Panc1 (cell line): ENCODE measurements around the gene ITGAD. TPM values are rescaled to one million over a fixed set of nuclear protein-coding genes. Genes with fewer than 3 reads are reported as not detected.

Experiments used
- ATAC-seq: fragments of 200-7000 bp; cut with Tn5 transposase; 2 replicates; pipeline ENCODE4 v1.9.1; 2020; ENCODE audit warnings: mild to moderate bottlenecking, moderate library complexity
- BruUV-seq: library from RNA; stranded (reverse); fragments of 400-500 nt; replicated peaks from 2 replicates; lab custom pipeline; 2021; lab: Mats Ljungman, UMichigan
- CTCF ChIA-PET: fragments of 300-600 bp; sonication (Branson Sonifier 250); formaldehyde crosslinking; loops from one replicate; lab custom pipeline; 2022; ENCODE audit warnings: antibody characterized with exemption; lab: Charles Lee
- POLR2A ChIA-PET: fragments of 300-600 bp; sonication (Branson Sonifier 250); formaldehyde crosslinking; loops from one replicate; lab custom pipeline; 2022; ENCODE audit warnings: antibody characterized with exemption; lab: Charles Lee
- DNase-seq: peaks from one replicate; pipeline ENCODE4 v3.0.0-alpha.2; 2010; ENCODE audit warnings: low read depth, low spot score
- H3K27ac ChIP-seq: 2 replicates; pipeline ENCODE4 v1.5.1; 2011; ENCODE audit warnings: mild to moderate bottlenecking, low read length, inconsistent platforms
- H3K27me3 ChIP-seq: fragments of 200-500 bp; sonication (Bioruptor generic); 2 replicates; pipeline ENCODE4 v1.6.0; 2014; ENCODE audit warnings: low read length, inconsistent platforms; ENCODE audit not compliant: control insufficient read depth, insufficient read depth
- H3K36me3 ChIP-seq: fragments of 200-500 bp; sonication (Bioruptor generic); 2 replicates; pipeline ENCODE4 v1.5.1; 2014; ENCODE audit warnings: inconsistent platforms, mild to moderate bottlenecking, low read length, moderate library complexity; ENCODE audit not compliant: control insufficient read depth, insufficient read depth
- H3K4me1 ChIP-seq: 2 replicates; pipeline ENCODE4 v1.5.1; 2011; ENCODE audit warnings: inconsistent platforms, mild to moderate bottlenecking, low read length, moderate library complexity; ENCODE audit not compliant: control insufficient read depth, insufficient read depth
- H3K4me3 ChIP-seq, 2 experiments: 2 replicates each; pipeline ENCODE4 v1.5.1; 2011 to 2012; ENCODE audit warnings: low read depth in 2 of 2, low read length in 2 of 2, mild to moderate bottlenecking in 2 of 2, inconsistent platforms in 1 of 2, moderate library complexity in 1 of 2
- H3K9me3 ChIP-seq: fragments of 200-500 bp; sonication (Bioruptor generic); 2 replicates; pipeline ENCODE4 v1.5.1; 2014; ENCODE audit warnings: low read depth, mild to moderate bottlenecking, inconsistent platforms, low read length, moderate library complexity; ENCODE audit not compliant: control insufficient read depth, insufficient read depth
- POLR2AphosphoS5 ChIP-seq: IDR thresholded peaks from 2 replicates; pipeline ENCODE4 v1.6.1; 2012; ENCODE audit warnings: mild to moderate bottlenecking, low read depth, low read length, moderate library complexity
- REST ChIP-seq, 2 experiments: IDR thresholded peaks; 2 replicates each; pipeline ENCODE4 v1.6.1; 2011 to 2012; ENCODE audit warnings: low read depth in 2 of 2, control low read depth in 1 of 2, low read length in 1 of 2, mild to moderate bottlenecking in 1 of 2, moderate library complexity in 1 of 2; ENCODE audit not compliant: insufficient read depth in 1 of 2
- SIN3A ChIP-seq: IDR thresholded peaks from 2 replicates; pipeline ENCODE4 v1.6.1; 2012; ENCODE audit warnings: low read depth, mild to moderate bottlenecking, low read length, moderate library complexity, borderline replicate concordance; ENCODE audit not compliant: insufficient read depth
- TCF7L2 ChIP-seq: IDR thresholded peaks from 2 replicates; pipeline ENCODE4 v1.6.1; 2011; ENCODE audit warnings: mild to moderate bottlenecking, low read depth, low read length, inconsistent platforms
- in situ Hi-C: cut with HindIII; loops from 2 replicates; pipeline ENCODE4 v1.10.0; 2016; ENCODE audit warnings: low sequenced_read_pairs, low pct_unique_long_range_greater_than_20kb
- intact Hi-C: fragments of 100-400 bp; cut with micrococcal nuclease; formaldehyde crosslinking; loops from one replicate; pipeline ENCODE4 v1.10.0; 2022; ENCODE audit not compliant: unreplicated experiment
- total RNA-seq: library from RNA; stranded (reverse); gene quantifications from one replicate; pipeline ENCODE4 v1.2.1, GENCODE V29; 2021; ENCODE audit not compliant: unreplicated experiment
- TF ChIP-seq, protein P1 (sequence below): fragments of 450-650 bp; IDR thresholded peaks from 2 replicates; pipeline ENCODE4 v1.5.1; 2017; ENCODE audit warnings: mild to moderate bottlenecking

ITGAD gene
- total RNA-seq, 1 experiment from 2014 or later: not detected

DNA sequence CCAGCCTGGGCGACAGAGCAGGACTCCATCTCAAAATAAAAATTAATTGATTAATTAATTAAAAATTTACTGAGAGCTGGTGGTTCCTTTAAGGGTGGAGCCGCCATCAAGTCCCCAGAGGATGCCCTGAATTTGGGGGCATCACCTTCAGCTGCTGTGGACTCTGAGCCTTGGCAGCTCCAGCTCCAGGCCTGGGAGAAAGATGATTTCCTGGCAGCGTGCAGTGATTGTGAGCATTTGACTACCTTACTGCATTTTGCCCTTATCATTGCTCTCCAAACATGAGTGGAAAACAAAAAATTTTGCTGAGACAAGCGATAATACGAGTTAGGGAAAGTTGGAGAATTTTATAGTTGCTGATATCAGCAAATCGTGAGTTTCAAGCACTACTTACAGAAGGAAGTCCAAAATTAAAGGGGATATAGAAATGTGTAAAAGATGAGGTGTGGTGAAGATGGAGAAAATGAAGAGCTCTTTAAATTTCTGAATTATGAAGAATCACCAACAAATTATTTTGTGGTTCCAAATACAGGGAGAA, 2.6 kb upstream of the ITGAD start:
- Histone ChIP-seq H3K27me3 (no peaks in the 10 kb centered on the region), H3K27ac (no peak overlapping the region), H3K9me3 (no peaks in the 10 kb centered on the region), H3K4me3 (no peak overlapping the region), H3K36me3 (no peaks in the 10 kb centered on the region), H3K4me1 (peaks cover 8% of the 10 kb centered on the region)
- ChIA-PET CTCF (no interaction called here), POLR2A (no interaction called here)
- intact Hi-C loops (no loop called here), in situ Hi-C loops (no loop called here)
- no peak for ATAC-seq
- no peak for DNase-seq
- no TSS peak for BruUV-seq
- no peak for TF ChIP-seq TCF7L2
- no peak for TF ChIP-seq SIN3A
- TF ChIP-seq, protein P1, sequence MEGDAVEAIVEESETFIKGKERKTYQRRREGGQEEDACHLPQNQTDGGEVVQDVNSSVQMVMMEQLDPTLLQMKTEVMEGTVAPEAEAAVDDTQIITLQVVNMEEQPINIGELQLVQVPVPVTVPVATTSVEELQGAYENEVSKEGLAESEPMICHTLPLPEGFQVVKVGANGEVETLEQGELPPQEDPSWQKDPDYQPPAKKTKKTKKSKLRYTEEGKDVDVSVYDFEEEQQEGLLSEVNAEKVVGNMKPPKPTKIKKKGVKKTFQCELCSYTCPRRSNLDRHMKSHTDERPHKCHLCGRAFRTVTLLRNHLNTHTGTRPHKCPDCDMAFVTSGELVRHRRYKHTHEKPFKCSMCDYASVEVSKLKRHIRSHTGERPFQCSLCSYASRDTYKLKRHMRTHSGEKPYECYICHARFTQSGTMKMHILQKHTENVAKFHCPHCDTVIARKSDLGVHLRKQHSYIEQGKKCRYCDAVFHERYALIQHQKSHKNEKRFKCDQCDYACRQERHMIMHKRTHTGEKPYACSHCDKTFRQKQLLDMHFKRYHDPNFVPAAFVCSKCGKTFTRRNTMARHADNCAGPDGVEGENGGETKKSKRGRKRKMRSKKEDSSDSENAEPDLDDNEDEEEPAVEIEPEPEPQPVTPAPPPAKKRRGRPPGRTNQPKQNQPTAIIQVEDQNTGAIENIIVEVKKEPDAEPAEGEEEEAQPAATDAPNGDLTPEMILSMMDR: no peak
- no peak for TF ChIP-seq REST (IDR thresholded peaks at IDR 0.05; ENCODE audit: insufficient read depth in 1 of 2, low read depth in 2 of 2, low read length in 1 of 2)
- no peak for TF ChIP-seq POLR2AphosphoS5

DNA sequence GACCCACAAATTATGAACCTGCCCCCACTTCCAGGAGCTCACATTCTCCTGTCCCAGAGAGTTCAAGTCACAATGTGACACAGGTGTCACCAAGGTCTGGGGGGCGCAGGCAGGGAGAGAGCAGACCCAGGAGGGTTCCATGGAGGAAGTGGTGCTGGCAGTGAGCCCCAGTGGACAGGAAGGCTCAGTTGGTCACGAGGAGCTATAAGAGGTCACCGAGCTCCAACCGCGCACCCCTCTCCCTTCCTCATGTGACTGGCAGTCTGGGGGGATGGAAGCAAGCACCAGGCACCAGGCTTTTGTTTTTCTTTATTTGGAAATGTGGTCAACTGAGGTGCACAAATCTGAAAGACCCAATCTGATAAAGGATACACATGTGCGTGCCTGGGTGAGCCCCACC, 2.5 kb downstream of the ITGAD start:
- in situ Hi-C loops: no loop called here
- DNase-seq (no peak), ATAC-seq (no peak)
- no peak overlapping the region for H3K27ac ChIP-seq
- H3K4me1 ChIP-seq: no peaks in the 10 kb centered on the region; the same call in 1 of the 2 replicates
- no peaks in the 10 kb centered on the region for H3K27me3 ChIP-seq
- intact Hi-C loops: no loop called here
- H3K4me3 ChIP-seq: no peak overlapping the region
- no TSS peak for BruUV-seq
- TF ChIP-seq SIN3A (no peak), REST (IDR thresholded peaks at IDR 0.05; ENCODE audit: insufficient read depth in 1 of 2, low read depth in 2 of 2, low read length in 1 of 2) (no peak), POLR2AphosphoS5 (no peak)
- TF ChIP-seq, protein P1: no peak
- no peaks in the 10 kb centered on the region for H3K9me3 ChIP-seq
- no peaks in the 10 kb centered on the region for H3K36me3 ChIP-seq
- ChIA-PET CTCF (no interaction called here), POLR2A (no interaction called here)
